ENCODE data around the gene ORAI1.
"Not testable (repeated sequence)": the region's sequence is repeated elsewhere in the genome, so short reads cannot be mapped to it uniquely, and the experiment has no call there.

ORAI1 gene

GRCh38 chr12:121626087-121626852 is at the start of gene ORAI1:
Gene ORAI1 (plus strand): TSS chr12:121626530.
- DNase-seq = peak; percentile 65

GRCh38 chr12:121576851-121577391 is 49.4 kb upstream of the ORAI1 start:
- DNase-seq = no peak

- DNase-seq = no peak
These were observed 48.7 kb upstream of the ORAI1 start for GRCh38 chr12:121577443-121578180.

- DNase-seq = no peak
These were observed 47.8 kb upstream of the ORAI1 start for GRCh38 chr12:121578230-121579189.

GRCh38 chr12:121579190-121579791 is 47.0 kb upstream of the ORAI1 start:
- DNase-seq = no peak

GRCh38 chr12:121579981-121580868 is 46.1 kb upstream of the ORAI1 start:
- DNase-seq = peak; percentile 29

- DNase-seq = no peak
These were observed 45.2 kb upstream of the ORAI1 start, which contains the start of gene KDM2B for GRCh38 chr12:121580959-121581685. Gene KDM2B (minus strand): TSS chr12:121581023. CDS start chr12:121580911, 112 bp downstream.

GRCh38 chr12:121581686-121582429 is 44.5 kb upstream of the ORAI1 start:
- no peak for DNase-seq

- DNase-seq = no peak
These were observed 43.6 kb upstream of the ORAI1 start for GRCh38 chr12:121582583-121583333.

- not testable (repeated sequence) for DNase-seq
These were observed 43.0 kb upstream of the ORAI1 start for GRCh38 chr12:121583334-121583661.

GRCh38 chr12:121584885-121585284 is 41.4 kb upstream of the ORAI1 start:
- not testable (repeated sequence) for DNase-seq

GRCh38 chr12:121590476-121591143 is 35.7 kb upstream of the ORAI1 start:
- DNase-seq = no peak

GRCh38 chr12:121592320-121592719 is 34.0 kb upstream of the ORAI1 start:
- DNase-seq = no peak

- DNase-seq = no peak
These were observed 30.8 kb upstream of the ORAI1 start for GRCh38 chr12:121595520-121595919.

GRCh38 chr12:121596526-121596925 is 29.8 kb upstream of the ORAI1 start:
- no peak for DNase-seq

GRCh38 chr12:121600702-121601336 is 25.5 kb upstream of the ORAI1 start:
- DNase-seq = no peak

- no peak for DNase-seq
These were observed 23.6 kb upstream of the ORAI1 start for GRCh38 chr12:121602766-121603165.

GRCh38 chr12:121603581-121603980 is 22.7 kb upstream of the ORAI1 start:
- DNase-seq = no peak

All from NCI-H1694 (cell line).